Hepatocyte (in vitro differentiated cells): ENCODE data around the gene PPP1R13L. TPM values are rescaled to one million over a fixed set of nuclear protein-coding genes. Genes with fewer than 3 reads are reported as not detected.
A peak's percentile ranks its signal among the peaks of the same experiment; 100 is the strongest.

ENCODE experiments used
- DNase-seq: peaks from one replicate; pipeline ENCODE4 v3.0.0-alpha.2; 2016; ENCODE audit warnings: low spot score
- H2AFZ ChIP-seq: fragments of 200-600 bp; sonication (generic); 2 replicates; pipeline ENCODE4 v1.6.0; 2016; ENCODE audit warnings: antibody characterized with exemption, mild to moderate bottlenecking
- H3K27ac ChIP-seq: fragments of 200-600 bp; sonication (generic); 2 replicates; pipeline ENCODE4 v1.5.1; 2016; ENCODE audit warnings: mild to moderate bottlenecking
- H3K27me3 ChIP-seq: fragments of 200-600 bp; sonication (generic); 2 replicates; pipeline ENCODE4 v1.6.1; 2016
- H3K36me3 ChIP-seq: fragments of 200-600 bp; sonication (generic); replicated peaks from 2 replicates; pipeline ENCODE4 v1.5.1; 2016; ENCODE audit warnings: low read depth; ENCODE audit not compliant: insufficient read depth
- H3K4me1 ChIP-seq: fragments of 200-600 bp; sonication (generic); 2 replicates; pipeline ENCODE4 v1.5.1; 2016; ENCODE audit warnings: mild to moderate bottlenecking, moderate library complexity; ENCODE audit not compliant: insufficient read depth
- H3K4me2 ChIP-seq: fragments of 200-600 bp; sonication (generic); 2 replicates; pipeline ENCODE4 v1.6.0; 2016
- H3K4me3 ChIP-seq: fragments of 200-600 bp; sonication (generic); 2 replicates; pipeline ENCODE4 v1.5.1; 2016; ENCODE audit warnings: mild to moderate bottlenecking
- H3K79me2 ChIP-seq: fragments of 200-600 bp; sonication (generic); 2 replicates; pipeline ENCODE4 v1.6.0; 2017; ENCODE audit warnings: mild to moderate bottlenecking
- H3K9me2 ChIP-seq: fragments of 200-600 bp; sonication (generic); replicated peaks from 2 replicates; pipeline ENCODE4 v1.6.0; 2017; ENCODE audit warnings: mild to moderate bottlenecking; ENCODE audit not compliant: insufficient read depth
- H3K9me3 ChIP-seq: fragments of 200-600 bp; sonication (generic); 2 replicates; pipeline ENCODE4 v1.5.1; 2016; ENCODE audit warnings: low read depth, mild to moderate bottlenecking
- H4K20me1 ChIP-seq: fragments of 200-600 bp; sonication (generic); 2 replicates; pipeline ENCODE4 v1.6.0; 2016; ENCODE audit warnings: mild to moderate bottlenecking; ENCODE audit not compliant: insufficient read depth, poor library complexity, severe bottlenecking
- EZH2 ChIP-seq: fragments of 200-600 bp; sonication (generic); IDR thresholded peaks from 2 replicates; pipeline ENCODE4 v1.6.1; 2016; ENCODE audit warnings: antibody characterized with exemption, mild to moderate bottlenecking, borderline replicate concordance
- EZH2phosphoT487 ChIP-seq: fragments of 200-600 bp; sonication (generic); IDR thresholded peaks from one replicate; pipeline ENCODE4 v1.6.1; 2018; ENCODE audit warnings: antibody characterized with exemption, mild to moderate bottlenecking, low read depth, moderate library complexity; ENCODE audit not compliant: unreplicated experiment, severe bottlenecking
- WGBS: methylation state at CpG from one replicate; pipeline ENCODE4 v1.1.6; 2016; ENCODE audit warnings: low lambda C conversion rate; ENCODE audit errors: missing lambda C conversion rate; 5-methylcytosine and 5-hydroxymethylcytosine counted together
- polyA plus RNA-seq: library from polyadenylated mRNA; unstranded; fragments of >200 nt; fragmentation: Nextera tagmentation; extraction: Ambion mirVana; gene quantifications from 2 replicates; pipeline ENCODE4 v1.2.1, GENCODE V29; 2016
- total RNA-seq: library from RNA; depleted of rRNA; stranded (reverse); fragments of >200 nt; gene quantifications from 2 replicates; pipeline ENCODE4 v1.2.3, GENCODE V29; 2014
- TF ChIP-seq, protein P1 (sequence below): fragments of 200-600 bp; sonication (generic); IDR thresholded peaks from 2 replicates; pipeline ENCODE4 v1.5.1; 2016; ENCODE audit warnings: antibody characterized with exemption, mild to moderate bottlenecking; ENCODE audit not compliant: poor library complexity

The PPP1R13L gene
- total and polyA plus RNA-seq, 2 experiments from 2014 or later = 8.7 to 14.8 TPM

DNA sequence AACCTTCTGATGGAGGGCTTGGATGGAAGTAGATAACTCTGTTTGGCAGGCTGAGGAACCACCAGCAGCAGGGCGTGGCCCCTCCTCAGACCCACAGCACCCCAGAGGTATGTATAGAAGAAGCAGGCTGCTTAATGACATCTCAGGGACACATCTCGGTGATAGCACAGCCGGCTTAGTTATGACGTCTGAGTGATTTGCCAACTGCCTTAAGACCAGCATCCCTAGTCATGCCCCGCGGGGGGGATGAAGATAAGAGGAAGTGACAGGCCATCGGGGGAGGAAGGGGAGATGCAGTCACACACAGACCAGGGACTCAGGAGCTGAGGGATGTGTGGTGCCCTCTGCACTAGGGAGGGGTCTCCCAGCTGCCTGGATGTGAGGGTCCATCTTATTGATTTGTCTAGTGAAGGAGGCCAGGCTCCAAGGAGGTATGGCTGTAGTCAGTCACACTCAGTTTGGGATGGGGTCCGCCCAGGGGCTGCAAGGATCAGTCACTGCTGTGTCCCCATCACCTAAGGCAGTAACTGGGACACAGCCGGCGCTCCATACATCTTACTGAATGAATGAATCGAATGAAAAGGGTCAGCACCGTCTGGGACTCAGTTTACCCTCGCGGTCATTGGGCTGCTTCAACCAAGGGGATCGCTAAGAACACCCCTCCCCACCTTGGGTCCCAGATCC, 38.1 kb upstream of the PPP1R13L start:
- Histone ChIP-seq H2AFZ (no peak overlapping the region), H4K20me1 (no peaks in the 10 kb centered on the region), H3K4me2 (peak overlapping the region; percentile 86), H3K4me3 (no peak overlapping the region), H3K9me2 (no peaks in the 10 kb centered on the region), H3K27me3 (no peaks in the 10 kb centered on the region), H3K36me3 (no peaks in the 10 kb centered on the region), H3K9me3 (no peaks in the 10 kb centered on the region), H3K79me2 (no peaks in the 10 kb centered on the region), H3K4me1 (peaks cover 18% of the 10 kb centered on the region), H3K27ac (peak overlapping the region; percentile 36)
- WGBS = 20% methylated on average over 15 of the region's 15 CpGs
- TF ChIP-seq, protein P1, sequence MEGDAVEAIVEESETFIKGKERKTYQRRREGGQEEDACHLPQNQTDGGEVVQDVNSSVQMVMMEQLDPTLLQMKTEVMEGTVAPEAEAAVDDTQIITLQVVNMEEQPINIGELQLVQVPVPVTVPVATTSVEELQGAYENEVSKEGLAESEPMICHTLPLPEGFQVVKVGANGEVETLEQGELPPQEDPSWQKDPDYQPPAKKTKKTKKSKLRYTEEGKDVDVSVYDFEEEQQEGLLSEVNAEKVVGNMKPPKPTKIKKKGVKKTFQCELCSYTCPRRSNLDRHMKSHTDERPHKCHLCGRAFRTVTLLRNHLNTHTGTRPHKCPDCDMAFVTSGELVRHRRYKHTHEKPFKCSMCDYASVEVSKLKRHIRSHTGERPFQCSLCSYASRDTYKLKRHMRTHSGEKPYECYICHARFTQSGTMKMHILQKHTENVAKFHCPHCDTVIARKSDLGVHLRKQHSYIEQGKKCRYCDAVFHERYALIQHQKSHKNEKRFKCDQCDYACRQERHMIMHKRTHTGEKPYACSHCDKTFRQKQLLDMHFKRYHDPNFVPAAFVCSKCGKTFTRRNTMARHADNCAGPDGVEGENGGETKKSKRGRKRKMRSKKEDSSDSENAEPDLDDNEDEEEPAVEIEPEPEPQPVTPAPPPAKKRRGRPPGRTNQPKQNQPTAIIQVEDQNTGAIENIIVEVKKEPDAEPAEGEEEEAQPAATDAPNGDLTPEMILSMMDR = no peak
- TF ChIP-seq EZH2phosphoT487 (no peak), EZH2 (no peak)
- peak; percentile 63 for DNase-seq

- H3K79me2 ChIP-seq = no peaks in the 10 kb centered on the region
- H2AFZ ChIP-seq = no peak overlapping the region
- no peak overlapping the region for H3K4me2 ChIP-seq
- no peaks in the 10 kb centered on the region for H3K27me3 ChIP-seq
- H3K4me3 ChIP-seq = no peak overlapping the region
- peaks cover 18% of the 10 kb centered on the region for H3K4me1 ChIP-seq
- DNase-seq = no peak
- TF ChIP-seq EZH2phosphoT487 = no peak
- no peak for TF ChIP-seq EZH2
- TF ChIP-seq, protein P1 = no peak
- H3K27ac ChIP-seq = peak overlapping the region; percentile 36
- H3K9me2 ChIP-seq = no peaks in the 10 kb centered on the region
- H4K20me1 ChIP-seq = no peaks in the 10 kb centered on the region
- 87% methylated on average over 2 of the region's 2 CpGs for WGBS
- H3K36me3 ChIP-seq = no peaks in the 10 kb centered on the region
- no peaks in the 10 kb centered on the region for H3K9me3 ChIP-seq
Observed at GRCh38 chr19:45442408-45442777, 37.5 kb upstream of the PPP1R13L start.

DNA sequence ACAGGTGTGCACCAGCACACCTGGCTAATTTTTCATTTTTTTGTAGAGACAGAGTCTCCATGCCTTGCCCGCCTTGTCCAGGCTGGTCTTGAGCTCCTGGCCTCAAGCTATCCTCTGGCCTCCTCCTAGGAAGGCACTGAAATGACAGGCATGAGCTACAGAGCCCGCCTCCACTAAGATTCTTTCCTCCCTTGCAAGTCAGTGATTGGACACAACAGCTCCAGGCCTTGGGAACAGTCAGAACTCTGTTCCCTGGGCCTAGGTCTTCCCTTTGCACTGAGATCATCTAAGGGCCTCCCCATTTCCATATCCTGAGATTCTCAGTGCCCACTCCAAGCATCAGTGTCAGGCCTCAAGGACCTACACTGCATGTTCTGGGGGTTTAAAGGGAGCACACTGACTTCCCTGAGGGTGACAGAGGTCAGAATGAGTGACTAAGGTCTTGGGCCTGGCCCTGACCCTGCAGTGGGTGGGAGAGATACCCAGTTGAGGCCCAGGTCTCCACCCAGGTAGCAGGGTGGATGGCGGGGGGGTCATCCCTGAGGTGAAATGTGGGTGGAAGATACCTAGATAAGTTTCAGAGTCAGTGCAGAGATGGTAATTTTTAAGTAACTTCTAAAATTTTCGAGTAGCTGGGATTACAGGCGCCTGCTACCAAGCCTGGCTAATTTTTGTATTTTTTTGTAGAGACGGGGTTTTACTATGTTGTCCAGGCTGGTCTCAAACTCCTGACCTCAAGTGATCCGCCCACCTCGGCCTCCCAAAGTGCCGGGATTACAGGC, 36.2 kb upstream of the PPP1R13L start:
- TF ChIP-seq EZH2 (no peak), EZH2phosphoT487 (no peak)
- TF ChIP-seq, protein P1 = no peak
- no peaks in the 10 kb centered on the region for H3K79me2 ChIP-seq
- no peaks in the 10 kb centered on the region for H3K9me2 ChIP-seq
- H3K27ac ChIP-seq = peak overlapping the region; percentile 87
- no peak overlapping the region for H3K4me2 ChIP-seq
- H2AFZ ChIP-seq = no peak overlapping the region
- H4K20me1 ChIP-seq = no peaks in the 10 kb centered on the region
- peaks cover 18% of the 10 kb centered on the region for H3K4me1 ChIP-seq
- no peaks in the 10 kb centered on the region for H3K9me3 ChIP-seq
- H3K4me3 ChIP-seq = no peak overlapping the region
- no peaks in the 10 kb centered on the region for H3K27me3 ChIP-seq
- peak; percentile 43 for DNase-seq
- H3K36me3 ChIP-seq = no peaks in the 10 kb centered on the region
- WGBS = 97% methylated on average over 9 of the region's 9 CpGs
